AG09309 (cell line): ENCODE results near the gene MTF2.

ENCODE experiments used
- DNase-seq: peaks from one replicate; pipeline ENCODE4 v3.0.0-alpha.2; 2010; ENCODE audit warnings: low read depth
- H3K4me3 ChIP-seq: 2 replicates; pipeline ENCODE4 v1.5.1; 2011; ENCODE audit warnings: mild to moderate bottlenecking, low read depth, low read length, moderate library complexity; ENCODE audit not compliant: control insufficient read depth
- TF ChIP-seq, protein P1 (sequence below): IDR thresholded peaks from 2 replicates; pipeline ENCODE4 v1.5.1; 2011; ENCODE audit warnings: mild to moderate bottlenecking, low read depth, low read length, inconsistent platforms; ENCODE audit not compliant: insufficient read depth, control insufficient read depth; ENCODE audit errors: missing control alignments

Gene MTF2

GRCh38 chr1:93124556-93125355, 45.7 kb downstream of the MTF2 start:
- DNase-seq = no peak
- TF ChIP-seq, protein P1, sequence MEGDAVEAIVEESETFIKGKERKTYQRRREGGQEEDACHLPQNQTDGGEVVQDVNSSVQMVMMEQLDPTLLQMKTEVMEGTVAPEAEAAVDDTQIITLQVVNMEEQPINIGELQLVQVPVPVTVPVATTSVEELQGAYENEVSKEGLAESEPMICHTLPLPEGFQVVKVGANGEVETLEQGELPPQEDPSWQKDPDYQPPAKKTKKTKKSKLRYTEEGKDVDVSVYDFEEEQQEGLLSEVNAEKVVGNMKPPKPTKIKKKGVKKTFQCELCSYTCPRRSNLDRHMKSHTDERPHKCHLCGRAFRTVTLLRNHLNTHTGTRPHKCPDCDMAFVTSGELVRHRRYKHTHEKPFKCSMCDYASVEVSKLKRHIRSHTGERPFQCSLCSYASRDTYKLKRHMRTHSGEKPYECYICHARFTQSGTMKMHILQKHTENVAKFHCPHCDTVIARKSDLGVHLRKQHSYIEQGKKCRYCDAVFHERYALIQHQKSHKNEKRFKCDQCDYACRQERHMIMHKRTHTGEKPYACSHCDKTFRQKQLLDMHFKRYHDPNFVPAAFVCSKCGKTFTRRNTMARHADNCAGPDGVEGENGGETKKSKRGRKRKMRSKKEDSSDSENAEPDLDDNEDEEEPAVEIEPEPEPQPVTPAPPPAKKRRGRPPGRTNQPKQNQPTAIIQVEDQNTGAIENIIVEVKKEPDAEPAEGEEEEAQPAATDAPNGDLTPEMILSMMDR = no peak
- no peak overlapping the region for H3K4me3 ChIP-seq

- H3K4me3 ChIP-seq = no peak overlapping the region
- no peak for DNase-seq
- TF ChIP-seq, protein P1 = no peak
Observed at GRCh38 chr1:93129507-93130099, 50.5 kb downstream of the MTF2 start.

DNA sequence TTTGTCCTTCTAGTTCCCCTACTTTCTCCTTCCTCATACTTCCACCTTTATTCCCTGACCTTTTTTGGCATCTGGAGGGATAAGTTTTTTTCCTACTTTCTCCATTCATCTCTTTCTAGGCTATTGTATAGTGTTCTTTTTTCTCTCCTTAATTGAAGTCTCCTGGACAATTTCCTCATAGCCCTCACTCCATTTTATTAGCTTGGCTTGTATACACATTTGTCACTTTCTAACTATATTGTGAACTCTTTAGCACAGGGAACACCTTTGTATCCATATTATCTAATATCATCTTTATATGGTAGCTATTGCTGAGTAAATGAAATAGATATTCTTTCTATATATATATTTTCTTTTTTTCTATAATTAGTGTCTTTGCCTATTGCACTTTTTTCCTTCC, 53.6 kb downstream of the MTF2 start:
- no peak for DNase-seq
- TF ChIP-seq, protein P1 = no peak
- H3K4me3 ChIP-seq = no peak overlapping the region

GRCh38 chr1:93136445-93136844, 57.4 kb downstream of the MTF2 start:
- DNase-seq = no peak
- TF ChIP-seq, protein P1 = no peak
- no peak overlapping the region for H3K4me3 ChIP-seq

- no peak overlapping the region for H3K4me3 ChIP-seq
- no peak for DNase-seq
- TF ChIP-seq, protein P1 = no peak
Observed at GRCh38 chr1:93137604-93138292, 58.7 kb downstream of the MTF2 start.

DNA sequence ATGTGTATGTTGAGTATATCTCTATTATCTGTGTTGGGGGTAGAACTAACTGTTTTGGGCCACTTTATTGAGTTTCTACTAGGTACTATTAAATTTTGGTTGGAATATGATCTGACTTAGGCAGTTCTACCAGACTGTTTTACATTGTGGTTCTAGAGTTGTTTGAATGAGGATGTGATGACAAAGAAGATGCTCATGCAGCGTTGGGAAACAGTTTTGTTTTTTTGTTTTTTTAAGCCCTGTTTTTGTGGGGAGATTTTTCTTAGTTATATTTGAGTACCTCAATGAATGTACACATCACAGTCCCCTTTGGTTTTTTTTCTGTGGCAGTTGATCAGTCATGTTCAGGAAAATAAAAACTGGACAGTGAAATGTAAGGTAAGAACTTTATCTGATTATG, 61.0 kb downstream of the MTF2 start:
- H3K4me3 ChIP-seq = no peak overlapping the region
- DNase-seq = no peak
- TF ChIP-seq, protein P1 = no peak
